B cell (primary cell): ENCODE data around the gene ATP11C. TPM values are rescaled to one million over a fixed set of nuclear protein-coding genes. Genes with fewer than 3 reads are reported as not detected.

Experiments used
- ATAC-seq: fragments of 200-7000 bp; cut with Tn5 transposase; one replicate; pipeline ENCODE4 v1.10.0; 2021; ENCODE audit warnings: low read depth, mild to moderate bottlenecking, moderate number of reproducible peaks, moderate library complexity
- CTCF ChIA-PET: fragments of 350-600 bp; sonication (Branson Sonifier 250); formaldehyde crosslinking; loops from one replicate; lab custom pipeline; 2021; ENCODE audit warnings: antibody characterized with exemption, inconsistent platforms; lab: Charles Lee
- POLR2A ChIA-PET: fragments of 350-600 bp; sonication (Branson Sonifier 250); formaldehyde crosslinking; loops from one replicate; lab custom pipeline; 2021; ENCODE audit warnings: antibody characterized with exemption; lab: Charles Lee
- DNase-seq: peaks from one replicate; pipeline ENCODE4 v3.0.0; 2013
- H2AFZ ChIP-seq: 2 replicates; pipeline ENCODE4 v1.6.1; 2012; ENCODE audit warnings: mild to moderate bottlenecking, low read depth, low read length; ENCODE audit not compliant: insufficient read depth, poor library complexity, severe bottlenecking
- H3K27ac ChIP-seq, 2 donors: 1 replicate in 1 of 2; 2 replicates in 1 of 2; pipeline ENCODE4 v1.5.1; 2012 to 2013; ENCODE audit warnings: low read length in 2 of 2, mild to moderate bottlenecking in 2 of 2, moderate library complexity in 1 of 2
- H3K27me3 ChIP-seq, 4 experiments: fragments of 200-600 bp in 1 of 4; sonication (generic) in 1 of 4; replicated peaks in 1 of 4; 1 replicate in 2 of 4; 2 replicates in 2 of 4; pipeline versions ENCODE4 v1.6.1 to v1.7.0; 2013 to 2016; ENCODE audit warnings: low read length in 3 of 4, mild to moderate bottlenecking in 2 of 4, mixed read lengths in 1 of 4, moderate library complexity in 1 of 4; ENCODE audit not compliant: insufficient read depth in 4 of 4, control insufficient read depth in 3 of 4; ENCODE audit errors: control extremely low read depth in 1 of 4
- H3K36me3 ChIP-seq, 2 experiments: replicated peaks in 1 of 2; 1 replicate in 1 of 2; 2 replicates in 1 of 2; pipeline versions ENCODE4 v1.6.1 to v1.7.1; 2013; ENCODE audit warnings: low read length in 1 of 2; ENCODE audit not compliant: insufficient read depth in 2 of 2, control insufficient read depth in 1 of 2; ENCODE audit errors: control extremely low read depth in 1 of 2, extremely low read depth in 1 of 2
- H3K4me1 ChIP-seq, 2 donors: fragments of 200-600 bp in 1 of 2; sonication (generic) in 1 of 2; 1 replicate in 1 of 2; 2 replicates in 1 of 2; pipeline versions ENCODE4 v1.5.1 to v1.6.1; 2013 to 2017; ENCODE audit warnings: low read length in 2 of 2; ENCODE audit not compliant: control insufficient read depth in 2 of 2, insufficient read depth in 2 of 2
- H3K4me2 ChIP-seq: replicated peaks from 2 replicates; pipeline ENCODE3; 2012; ENCODE audit warnings: mild to moderate bottlenecking, low read depth, low read length; ENCODE audit not compliant: poor library complexity, severe bottlenecking
- H3K4me3 ChIP-seq, 5 experiments: fragments of 200-600 bp in 1 of 5; sonication (generic) in 1 of 5; 1 replicate in 3 of 5; 2 replicates in 2 of 5; pipeline versions ENCODE4 v1.5.1 to v1.7.0; 2011 to 2016; ENCODE audit warnings: low read length in 4 of 5, mild to moderate bottlenecking in 4 of 5, low read depth in 2 of 5, control low read depth in 1 of 5, moderate library complexity in 1 of 5; ENCODE audit not compliant: insufficient read depth in 1 of 5; ENCODE audit errors: control extremely low read depth in 1 of 5, extremely low read depth in 1 of 5
- H3K79me2 ChIP-seq: fragments of 200-600 bp; sonication (generic); one replicate; pipeline ENCODE4 v1.6.0; 2016; ENCODE audit warnings: low read length; ENCODE audit not compliant: control insufficient read depth, insufficient read depth
- H3K9ac ChIP-seq: fragments of 200-600 bp; sonication (generic); 2 replicates; pipeline ENCODE4 v1.6.1; 2017; ENCODE audit warnings: mild to moderate bottlenecking, low read length, moderate library complexity
- H3K9me3 ChIP-seq, 3 donors: one replicate each; pipeline versions ENCODE4 v1.6.1 to v1.7.1; 2013; ENCODE audit warnings: low read length in 2 of 3; ENCODE audit not compliant: control insufficient read depth in 2 of 3, insufficient read depth in 1 of 3; ENCODE audit errors: control extremely low read depth in 1 of 3
- H4K20me1 ChIP-seq: 2 replicates; pipeline ENCODE4 v1.6.0; 2012; ENCODE audit warnings: mild to moderate bottlenecking, low read length; ENCODE audit not compliant: insufficient read depth, control insufficient read depth, poor library complexity, severe bottlenecking
- H3K27ac Mint-ChIP-seq: one replicate; pipeline ENCODE4 v1.8.0; 2021; ENCODE audit warnings: mixed read lengths
- H3K27me3 Mint-ChIP-seq: one replicate; pipeline ENCODE4 v1.8.0; 2021; ENCODE audit warnings: mixed read lengths
- H3K4me1 Mint-ChIP-seq: one replicate; pipeline ENCODE4 v1.8.0; 2021; ENCODE audit warnings: mixed read lengths
- H3K4me3 Mint-ChIP-seq: one replicate; pipeline ENCODE4 v1.8.0; 2021; ENCODE audit warnings: mixed read lengths
- H3K9me3 Mint-ChIP-seq: one replicate; pipeline ENCODE4 v1.8.0; 2022; ENCODE audit warnings: mixed read lengths; ENCODE audit not compliant: insufficient read depth
- EZH2 ChIP-seq: IDR thresholded peaks from 2 replicates; pipeline ENCODE4 v1.6.1; 2012; ENCODE audit warnings: borderline replicate concordance, low read depth, mild to moderate bottlenecking, moderate library complexity, low read length; ENCODE audit not compliant: insufficient read depth, poor library complexity, severe bottlenecking
- WGBS: methylation state at CpG from one replicate; pipeline ENCODE4 v1.1.5; 2013; ENCODE audit warnings: missing lambda C conversion rate; ENCODE audit not compliant: insufficient coverage; 5-methylcytosine and 5-hydroxymethylcytosine counted together
- intact Hi-C: fragments of 100-400 bp; cut with micrococcal nuclease; formaldehyde crosslinking; loops from one replicate; pipeline ENCODE4 v1.10.0; 2022
- polyA plus RNA-seq: library from polyadenylated mRNA; depleted of rRNA; stranded (reverse); fragments of >200 nt; gene quantifications from 2 replicates; pipeline ENCODE4 v1.2.3, GENCODE V29; 2012
- total RNA-seq, 2 donors: library from RNA; stranded (reverse); fragments of 120-200 nt in 1 of 2; gene quantifications; 1 replicate in 1 of 2; 2 replicates in 1 of 2; pipeline versions ENCODE4 v1.2.3 to v1.2.4, GENCODE V29; 2013 to 2022
- TF ChIP-seq, protein P1 (sequence below): fragments of 200-600 bp; IDR thresholded peaks from one replicate; pipeline ENCODE4 v1.8.0; 2022; ENCODE audit warnings: antibody characterized with exemption, mild to moderate bottlenecking

ATP11C gene
- total and polyA plus RNA-seq, 2 donors (not counting 1 experiment from before 2014, with no cell fraction given), result 8.5 to 29.2 TPM

DNA sequence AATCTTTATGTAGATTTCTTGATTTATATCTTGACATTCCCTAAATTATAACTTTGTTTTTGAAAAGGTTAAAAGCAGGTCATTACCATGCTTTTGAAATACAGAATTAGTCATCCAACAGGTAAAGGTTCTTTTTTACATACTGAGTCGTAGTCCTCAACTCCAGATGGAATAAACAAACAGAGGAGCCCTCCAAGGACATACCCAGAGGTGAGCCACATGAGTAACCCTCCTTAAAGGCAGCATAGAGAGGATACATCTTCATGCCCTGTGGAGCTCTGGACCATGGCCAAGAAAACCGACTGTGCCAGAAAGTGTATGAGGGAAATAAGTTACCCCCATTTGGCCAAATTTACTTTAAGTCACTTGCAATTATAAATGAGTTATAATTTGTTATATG lies 129.6 kb downstream of the ATP11C start:
- H3K9me3 ChIP-seq, result no peaks in the 10 kb centered on the region
- no peak overlapping the region for H3K4me2 ChIP-seq
- POLR2A ChIA-PET, result no interaction called here
- H3K4me1 ChIP-seq, result no peaks in the 10 kb centered on the region
- Mint-ChIP-seq H3K27me3 (no peaks in the 10 kb centered on the region), H3K9me3 (no peaks in the 10 kb centered on the region), H3K27ac (no peak overlapping the region), H3K4me1 (no peaks in the 10 kb centered on the region), H3K4me3 (no peak overlapping the region)
- H3K27me3 ChIP-seq, result no peaks in the 10 kb centered on the region
- intact Hi-C loops, result no loop called here
- no peak for TF ChIP-seq EZH2
- TF ChIP-seq, protein P1, sequence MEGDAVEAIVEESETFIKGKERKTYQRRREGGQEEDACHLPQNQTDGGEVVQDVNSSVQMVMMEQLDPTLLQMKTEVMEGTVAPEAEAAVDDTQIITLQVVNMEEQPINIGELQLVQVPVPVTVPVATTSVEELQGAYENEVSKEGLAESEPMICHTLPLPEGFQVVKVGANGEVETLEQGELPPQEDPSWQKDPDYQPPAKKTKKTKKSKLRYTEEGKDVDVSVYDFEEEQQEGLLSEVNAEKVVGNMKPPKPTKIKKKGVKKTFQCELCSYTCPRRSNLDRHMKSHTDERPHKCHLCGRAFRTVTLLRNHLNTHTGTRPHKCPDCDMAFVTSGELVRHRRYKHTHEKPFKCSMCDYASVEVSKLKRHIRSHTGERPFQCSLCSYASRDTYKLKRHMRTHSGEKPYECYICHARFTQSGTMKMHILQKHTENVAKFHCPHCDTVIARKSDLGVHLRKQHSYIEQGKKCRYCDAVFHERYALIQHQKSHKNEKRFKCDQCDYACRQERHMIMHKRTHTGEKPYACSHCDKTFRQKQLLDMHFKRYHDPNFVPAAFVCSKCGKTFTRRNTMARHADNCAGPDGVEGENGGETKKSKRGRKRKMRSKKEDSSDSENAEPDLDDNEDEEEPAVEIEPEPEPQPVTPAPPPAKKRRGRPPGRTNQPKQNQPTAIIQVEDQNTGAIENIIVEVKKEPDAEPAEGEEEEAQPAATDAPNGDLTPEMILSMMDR, result no peak
- ATAC-seq (no peak), DNase-seq (no peak)
- no peak overlapping the region for H2AFZ ChIP-seq
- WGBS, result no CpG with 5 or more reads among the region's 2 CpGs
- H3K36me3 ChIP-seq, result peaks cover 0 to 37% of the 10 kb centered on the region in 2 experiments
- no peaks in the 10 kb centered on the region for H4K20me1 ChIP-seq
- CTCF ChIA-PET, result no interaction called here
- no peak overlapping the region for H3K4me3 ChIP-seq
- no peak overlapping the region for H3K27ac ChIP-seq
- no peak overlapping the region for H3K9ac ChIP-seq
- H3K79me2 ChIP-seq, result no peaks in the 10 kb centered on the region

DNA sequence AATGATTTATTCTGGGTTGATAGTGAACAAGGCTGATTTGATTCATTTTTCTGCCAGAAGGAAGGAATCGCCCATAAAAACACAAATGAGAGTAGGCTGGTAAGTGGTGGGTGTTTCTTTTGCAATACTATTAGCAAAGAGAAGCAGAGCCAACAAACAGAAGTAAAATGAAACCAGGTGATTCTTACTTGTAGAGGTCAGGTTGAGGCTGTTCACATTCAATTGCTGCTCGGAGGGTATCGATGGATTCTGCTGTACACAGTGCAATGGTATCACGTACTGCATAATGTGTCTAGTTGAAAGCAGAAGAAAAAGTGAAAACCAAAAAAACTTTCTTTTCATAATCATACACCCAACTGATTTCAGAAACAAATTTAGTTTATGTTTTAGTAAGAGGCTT lies 130.8 kb downstream of the ATP11C start:
- H3K9me3 ChIP-seq, result no peaks in the 10 kb centered on the region
- no peak for TF ChIP-seq EZH2
- TF ChIP-seq, protein P1, result no peak
- H3K4me1 ChIP-seq, result no peaks in the 10 kb centered on the region
- no peak overlapping the region for H3K27ac ChIP-seq
- WGBS, result no CpG with 5 or more reads among the region's 4 CpGs
- Mint-ChIP-seq H3K27me3 (no peaks in the 10 kb centered on the region), H3K4me1 (no peaks in the 10 kb centered on the region), H3K9me3 (no peaks in the 10 kb centered on the region), H3K27ac (no peak overlapping the region), H3K4me3 (no peak overlapping the region)
- H3K4me3 ChIP-seq, result no peak overlapping the region
- H3K27me3 ChIP-seq, result no peaks in the 10 kb centered on the region
- ChIA-PET CTCF (no interaction called here), POLR2A (no interaction called here)
- H4K20me1 ChIP-seq, result no peaks in the 10 kb centered on the region
- DNase-seq (no peak), ATAC-seq (no peak)
- H2AFZ ChIP-seq, result no peak overlapping the region
- no peaks in the 10 kb centered on the region for H3K79me2 ChIP-seq
- no peak overlapping the region for H3K9ac ChIP-seq
- no peak overlapping the region for H3K4me2 ChIP-seq
- H3K36me3 ChIP-seq, result peaks cover 0 to 33% of the 10 kb centered on the region in 2 experiments
- intact Hi-C loops, result no loop called here
